PFSK-1 (cell line): ENCODE results near the gene SH2D3C.

Experiments used
- POLR2AphosphoS5 ChIP-seq: IDR thresholded peaks from 2 replicates; pipeline ENCODE4 v1.6.1; 2012; ENCODE audit warnings: low read depth, mild to moderate bottlenecking, control low read depth, low read length, moderate library complexity
- SIN3A ChIP-seq: IDR thresholded peaks from 2 replicates; pipeline ENCODE4 v1.6.1; 2012; ENCODE audit warnings: mild to moderate bottlenecking, low read length, moderate library complexity, borderline replicate concordance; ENCODE audit not compliant: insufficient read depth
- TAF1 ChIP-seq: IDR thresholded peaks from 2 replicates; pipeline ENCODE4 v1.6.1; 2012; ENCODE audit warnings: low read length, control low read depth, borderline replicate concordance; ENCODE audit not compliant: insufficient read depth
- TF ChIP-seq, protein P1 (sequence below), 2 experiments: IDR thresholded peaks; 2 replicates each; pipeline versions ENCODE4 v1.6.1 to v1.8.0; 2011 to 2012; ENCODE audit warnings: low read depth in 2 of 2, low read length in 2 of 2, control low read depth in 1 of 2, inconsistent platforms in 1 of 2, mild to moderate bottlenecking in 1 of 2, moderate library complexity in 1 of 2; ENCODE audit not compliant: insufficient read depth in 1 of 2

DNA sequence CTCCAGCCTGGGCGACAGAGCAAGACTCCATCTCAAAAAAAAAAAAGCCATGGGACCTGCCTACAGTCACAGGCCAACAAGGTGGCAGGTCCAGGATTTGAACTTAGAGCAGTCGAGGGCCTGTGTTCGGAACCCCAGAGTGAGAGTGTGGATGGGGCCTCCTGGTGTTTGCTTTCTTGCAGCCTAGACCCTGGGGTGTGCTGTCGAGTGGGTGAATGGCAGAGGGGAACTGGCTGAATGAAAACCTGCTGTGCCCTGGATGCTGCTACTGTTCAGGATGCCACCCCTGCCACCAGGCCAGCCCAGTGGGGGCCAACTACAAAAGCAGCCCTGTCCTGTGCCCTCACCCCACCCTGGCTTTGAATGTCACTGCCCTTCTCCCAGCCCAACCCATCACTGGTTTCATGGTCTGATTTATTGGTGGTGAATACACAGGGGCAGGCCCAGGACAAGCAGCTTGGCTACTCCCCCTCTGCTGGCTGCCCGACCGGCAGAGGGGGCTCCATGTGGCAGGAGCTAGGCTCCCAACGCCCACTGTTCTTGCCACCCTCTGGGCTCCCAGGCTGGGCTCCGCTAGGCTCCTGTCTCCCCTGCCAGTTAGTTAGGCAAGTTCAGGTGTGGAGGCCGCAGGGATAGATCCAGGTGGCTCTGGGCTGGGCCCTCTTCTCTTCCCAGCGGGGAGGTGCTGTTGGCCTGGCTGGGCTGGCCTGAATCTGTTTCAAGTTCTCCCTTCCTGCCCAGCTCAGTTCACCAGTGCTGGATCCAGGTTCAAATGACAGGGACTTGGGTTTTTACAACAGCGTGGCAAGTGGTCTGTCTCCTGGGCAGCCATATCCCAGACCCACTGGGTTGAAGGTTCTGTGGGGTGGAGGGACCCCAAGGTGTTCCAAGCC lies 36.4 kb upstream of the SH2D3C start:
- TF ChIP-seq TAF1: no peak
- TF ChIP-seq POLR2AphosphoS5: no peak; the same call in 1 of the 2 replicates
- TF ChIP-seq, protein P1, sequence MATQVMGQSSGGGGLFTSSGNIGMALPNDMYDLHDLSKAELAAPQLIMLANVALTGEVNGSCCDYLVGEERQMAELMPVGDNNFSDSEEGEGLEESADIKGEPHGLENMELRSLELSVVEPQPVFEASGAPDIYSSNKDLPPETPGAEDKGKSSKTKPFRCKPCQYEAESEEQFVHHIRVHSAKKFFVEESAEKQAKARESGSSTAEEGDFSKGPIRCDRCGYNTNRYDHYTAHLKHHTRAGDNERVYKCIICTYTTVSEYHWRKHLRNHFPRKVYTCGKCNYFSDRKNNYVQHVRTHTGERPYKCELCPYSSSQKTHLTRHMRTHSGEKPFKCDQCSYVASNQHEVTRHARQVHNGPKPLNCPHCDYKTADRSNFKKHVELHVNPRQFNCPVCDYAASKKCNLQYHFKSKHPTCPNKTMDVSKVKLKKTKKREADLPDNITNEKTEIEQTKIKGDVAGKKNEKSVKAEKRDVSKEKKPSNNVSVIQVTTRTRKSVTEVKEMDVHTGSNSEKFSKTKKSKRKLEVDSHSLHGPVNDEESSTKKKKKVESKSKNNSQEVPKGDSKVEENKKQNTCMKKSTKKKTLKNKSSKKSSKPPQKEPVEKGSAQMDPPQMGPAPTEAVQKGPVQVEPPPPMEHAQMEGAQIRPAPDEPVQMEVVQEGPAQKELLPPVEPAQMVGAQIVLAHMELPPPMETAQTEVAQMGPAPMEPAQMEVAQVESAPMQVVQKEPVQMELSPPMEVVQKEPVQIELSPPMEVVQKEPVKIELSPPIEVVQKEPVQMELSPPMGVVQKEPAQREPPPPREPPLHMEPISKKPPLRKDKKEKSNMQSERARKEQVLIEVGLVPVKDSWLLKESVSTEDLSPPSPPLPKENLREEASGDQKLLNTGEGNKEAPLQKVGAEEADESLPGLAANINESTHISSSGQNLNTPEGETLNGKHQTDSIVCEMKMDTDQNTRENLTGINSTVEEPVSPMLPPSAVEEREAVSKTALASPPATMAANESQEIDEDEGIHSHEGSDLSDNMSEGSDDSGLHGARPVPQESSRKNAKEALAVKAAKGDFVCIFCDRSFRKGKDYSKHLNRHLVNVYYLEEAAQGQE (IDR thresholded peaks at IDR 0.05; ENCODE audit: insufficient read depth in 1 of 2, low read depth in 2 of 2, low read length in 2 of 2): no peak
- TF ChIP-seq SIN3A: no peak
